Iris pigment epithelial cell (primary cell): Measurements from ENCODE around the gene ZNF592.
A peak's percentile ranks its signal among the peaks of the same experiment; 100 is the strongest.

Experiments used
- DNase-seq: peaks from one replicate; pipeline ENCODE4 v3.0.0-alpha.2; 2011; ENCODE audit warnings: low read depth

Gene ZNF592, protein sequence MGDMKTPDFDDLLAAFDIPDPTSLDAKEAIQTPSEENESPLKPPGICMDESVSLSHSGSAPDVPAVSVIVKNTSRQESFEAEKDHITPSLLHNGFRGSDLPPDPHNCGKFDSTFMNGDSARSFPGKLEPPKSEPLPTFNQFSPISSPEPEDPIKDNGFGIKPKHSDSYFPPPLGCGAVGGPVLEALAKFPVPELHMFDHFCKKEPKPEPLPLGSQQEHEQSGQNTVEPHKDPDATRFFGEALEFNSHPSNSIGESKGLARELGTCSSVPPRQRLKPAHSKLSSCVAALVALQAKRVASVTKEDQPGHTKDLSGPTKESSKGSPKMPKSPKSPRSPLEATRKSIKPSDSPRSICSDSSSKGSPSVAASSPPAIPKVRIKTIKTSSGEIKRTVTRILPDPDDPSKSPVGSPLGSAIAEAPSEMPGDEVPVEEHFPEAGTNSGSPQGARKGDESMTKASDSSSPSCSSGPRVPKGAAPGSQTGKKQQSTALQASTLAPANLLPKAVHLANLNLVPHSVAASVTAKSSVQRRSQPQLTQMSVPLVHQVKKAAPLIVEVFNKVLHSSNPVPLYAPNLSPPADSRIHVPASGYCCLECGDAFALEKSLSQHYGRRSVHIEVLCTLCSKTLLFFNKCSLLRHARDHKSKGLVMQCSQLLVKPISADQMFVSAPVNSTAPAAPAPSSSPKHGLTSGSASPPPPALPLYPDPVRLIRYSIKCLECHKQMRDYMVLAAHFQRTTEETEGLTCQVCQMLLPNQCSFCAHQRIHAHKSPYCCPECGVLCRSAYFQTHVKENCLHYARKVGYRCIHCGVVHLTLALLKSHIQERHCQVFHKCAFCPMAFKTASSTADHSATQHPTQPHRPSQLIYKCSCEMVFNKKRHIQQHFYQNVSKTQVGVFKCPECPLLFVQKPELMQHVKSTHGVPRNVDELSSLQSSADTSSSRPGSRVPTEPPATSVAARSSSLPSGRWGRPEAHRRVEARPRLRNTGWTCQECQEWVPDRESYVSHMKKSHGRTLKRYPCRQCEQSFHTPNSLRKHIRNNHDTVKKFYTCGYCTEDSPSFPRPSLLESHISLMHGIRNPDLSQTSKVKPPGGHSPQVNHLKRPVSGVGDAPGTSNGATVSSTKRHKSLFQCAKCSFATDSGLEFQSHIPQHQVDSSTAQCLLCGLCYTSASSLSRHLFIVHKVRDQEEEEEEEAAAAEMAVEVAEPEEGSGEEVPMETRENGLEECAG (N-terminal part only)

GRCh38 chr15:84748274-84749110, at the start of gene ZNF592:
ZNF592 (plus strand) TSS chr15:84748592; CDS start chr15:84782676, 34,084 bp downstream.
- DNase-seq: peak; percentile 73

DNA sequence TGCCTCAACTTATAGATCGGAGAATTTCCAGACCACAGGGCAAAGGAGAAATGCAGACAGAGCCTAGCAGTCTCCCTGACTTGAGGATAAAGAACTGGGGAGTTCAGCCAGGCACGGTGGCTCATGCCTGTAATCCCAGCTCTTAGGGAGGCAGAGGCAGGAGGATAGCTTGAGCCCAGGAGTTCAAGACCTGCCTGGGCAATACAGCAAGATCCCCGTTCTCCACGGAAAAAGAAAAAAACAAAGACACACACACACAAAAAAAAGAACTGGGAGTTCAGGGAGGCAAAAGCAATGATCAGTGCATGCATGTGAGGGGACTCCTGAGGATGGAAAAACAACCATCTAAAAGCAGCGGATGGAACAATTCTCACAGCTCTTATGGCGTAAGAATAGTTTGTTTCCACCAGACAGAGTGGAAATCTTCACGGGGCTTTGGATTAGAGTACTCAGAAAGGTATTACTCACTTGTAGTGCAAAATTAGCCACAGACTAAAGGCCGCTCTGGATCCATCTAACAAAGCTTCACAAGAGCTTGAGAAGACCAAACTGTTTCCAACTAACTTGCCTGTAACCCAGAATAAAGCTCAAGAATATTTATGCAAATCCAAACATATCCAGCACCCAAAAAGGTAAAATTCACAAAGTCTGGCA, 48.7 kb upstream of the ZNF592 start:
- DNase-seq: no peak

- DNase-seq: peak; percentile 56
These were observed 45.4 kb upstream of the ZNF592 start for GRCh38 chr15:84702961-84703482.

DNA sequence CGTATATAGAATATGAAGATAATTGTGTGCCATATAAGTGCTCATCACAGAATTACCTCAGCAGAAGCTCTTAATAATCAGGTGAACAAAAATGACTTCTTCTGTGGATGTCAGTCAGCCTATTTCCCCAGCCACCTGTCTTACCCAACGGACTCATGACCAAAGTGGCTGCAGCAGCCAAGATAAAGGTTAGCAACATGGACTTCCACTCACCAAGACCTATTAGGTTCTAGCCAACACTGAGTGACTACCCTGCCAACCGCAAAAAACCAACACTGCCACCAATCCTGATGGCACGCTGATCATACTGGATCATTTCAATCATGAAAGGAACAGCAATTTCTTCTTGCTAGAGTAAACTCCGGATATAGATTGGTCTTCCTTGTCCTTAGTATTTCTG, 44.6 kb upstream of the ZNF592 start:
- DNase-seq: no peak

GRCh38 chr15:84714372-84714771, 34.0 kb upstream of the ZNF592 start:
- DNase-seq: no peak

GRCh38 chr15:84714821-84715220, 33.6 kb upstream of the ZNF592 start:
- DNase-seq: no peak

DNA sequence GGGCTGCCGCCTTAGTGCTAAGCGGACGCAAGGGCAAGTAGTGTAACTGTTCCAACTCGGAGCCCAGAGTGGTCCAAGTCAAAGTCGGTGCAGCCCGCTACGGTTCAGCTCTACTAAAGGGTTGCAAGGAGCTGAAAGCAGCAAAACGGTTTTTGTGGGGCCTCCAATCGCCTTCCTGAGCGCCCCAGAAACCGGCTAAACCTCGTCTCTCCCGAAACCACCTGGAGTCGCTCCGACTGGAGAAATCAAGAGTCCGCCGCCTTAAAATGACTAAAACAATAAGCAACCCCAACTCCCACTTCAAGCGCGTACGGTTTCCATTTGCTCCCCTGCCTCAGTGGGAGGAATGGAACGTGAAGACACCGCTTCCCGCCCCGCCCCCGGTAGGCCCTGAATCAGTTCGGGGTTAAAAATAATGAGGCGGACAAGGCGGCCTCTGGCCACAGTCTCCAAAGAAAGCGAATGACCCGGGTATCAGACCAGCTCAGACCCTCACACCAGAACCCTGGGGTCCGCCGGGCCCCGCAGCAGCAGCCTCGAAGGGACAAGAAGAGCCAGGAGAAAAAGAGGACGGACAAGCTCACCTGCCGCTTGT, 32.9 kb upstream of the ZNF592 start:
- DNase-seq: peak; percentile 49

- peak; percentile 94 for DNase-seq
These were observed 32.2 kb upstream of the ZNF592 start, which contains the start of gene SEC11A for GRCh38 chr15:84716036-84716732. SEC11A (minus strand) TSS chr15:84716139; CDS start chr15:84716075, 64 bp downstream.

DNA sequence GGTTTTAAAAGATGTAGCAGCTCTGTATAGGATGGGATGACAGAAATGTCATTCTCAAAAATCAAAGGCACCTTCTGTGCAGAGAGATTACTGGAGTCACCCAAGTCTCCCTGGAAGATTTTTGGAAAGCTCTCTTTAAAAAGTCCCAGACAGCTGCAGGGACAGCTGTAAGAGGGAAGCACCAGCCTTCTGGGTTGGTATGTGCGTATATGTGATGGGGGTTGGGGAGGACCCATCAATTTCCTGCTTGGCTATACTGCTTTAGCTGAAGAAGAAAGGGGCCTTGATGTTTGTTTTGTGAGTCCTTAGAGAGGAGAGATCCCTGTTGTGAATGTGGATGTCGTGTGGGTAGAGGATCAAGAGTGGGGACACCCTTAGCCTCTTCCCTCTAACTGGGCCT, 27.0 kb upstream of the ZNF592 start:
- no peak for DNase-seq

GRCh38 chr15:84722628-84723027, 25.8 kb upstream of the ZNF592 start:
- DNase-seq: no peak

DNA sequence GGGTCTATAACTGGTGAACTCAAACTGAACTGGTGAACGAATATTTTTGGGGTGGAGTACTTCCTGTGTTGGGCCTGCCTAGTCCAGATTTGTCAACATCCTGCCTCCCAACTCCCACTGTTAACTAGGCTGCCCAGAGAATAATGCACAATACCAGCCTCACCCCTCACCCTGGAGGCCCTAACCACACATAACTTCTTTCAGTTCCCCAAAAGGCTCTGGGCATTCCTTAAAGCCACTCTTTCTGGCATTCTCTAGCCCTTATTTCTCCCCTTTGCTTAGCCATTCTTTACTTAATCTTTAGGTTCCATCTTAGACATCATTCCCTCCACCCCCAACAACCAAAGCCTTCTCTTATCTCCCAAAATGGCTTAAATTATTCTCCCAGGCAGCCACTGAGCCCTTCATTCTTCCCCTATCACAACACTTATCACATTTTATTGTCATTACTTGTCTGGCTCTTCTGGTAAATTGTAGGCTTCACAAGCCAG, 23.3 kb upstream of the ZNF592 start:
- DNase-seq: peak; percentile 45

- peak; percentile 71 for DNase-seq
These were observed 21.0 kb upstream of the ZNF592 start for GRCh38 chr15:84727429-84727828.

DNA sequence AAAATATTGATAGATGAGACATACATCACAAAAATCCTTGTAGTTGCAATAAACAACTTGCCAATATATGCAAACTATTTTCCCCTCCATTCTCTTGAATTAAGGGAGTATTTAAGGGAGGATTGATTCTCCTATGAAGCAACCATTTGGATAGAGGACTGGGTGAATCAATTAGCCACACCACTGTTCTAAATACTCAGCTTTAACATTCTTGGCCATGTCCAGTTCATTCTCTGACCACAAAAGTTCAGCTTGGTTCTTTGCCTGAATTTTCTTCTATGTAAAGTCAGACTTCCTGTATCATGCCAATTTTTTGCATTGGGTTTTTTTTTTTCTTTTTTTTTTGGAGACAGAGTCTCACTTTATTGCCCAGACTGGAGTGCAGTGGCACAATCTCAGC, 16.6 kb upstream of the ZNF592 start:
- DNase-seq: peak; percentile 86

- DNase-seq: peak; percentile 71
These were observed 13.5 kb upstream of the ZNF592 start for GRCh38 chr15:84734794-84735479.

DNA sequence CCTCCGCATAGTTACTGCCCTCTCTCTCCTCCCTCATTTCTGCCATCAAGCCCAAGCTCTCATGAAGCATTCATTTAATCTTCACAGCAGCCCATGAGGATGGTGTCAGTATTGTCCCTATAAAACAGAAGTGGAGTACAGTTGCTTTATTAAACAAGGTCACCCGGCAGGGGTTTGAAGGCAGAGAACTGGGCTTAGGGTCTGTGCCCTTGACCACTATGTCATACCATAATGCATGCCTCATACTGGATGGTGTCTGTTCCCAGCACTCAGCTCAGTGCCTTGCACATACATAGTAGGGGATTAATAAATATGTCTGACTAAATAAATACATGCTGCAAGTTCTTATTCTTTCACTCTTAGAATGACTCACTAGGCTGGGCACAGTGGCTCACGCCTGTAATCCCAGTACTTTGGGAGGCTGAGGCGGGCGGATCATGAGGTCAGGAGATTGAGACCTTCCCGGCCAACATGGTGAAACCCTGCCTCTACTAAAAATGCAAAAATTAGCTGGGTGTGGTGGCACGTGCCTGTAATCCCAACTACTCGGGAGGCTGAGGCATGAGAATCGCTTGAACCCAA, 12.8 kb upstream of the ZNF592 start:
- DNase-seq: peak; percentile 82

GRCh38 chr15:84736375-84736774, 12.0 kb upstream of the ZNF592 start:
- DNase-seq: no peak

- no peak for DNase-seq
These were observed 11.4 kb upstream of the ZNF592 start for GRCh38 chr15:84737005-84737404.

DNA sequence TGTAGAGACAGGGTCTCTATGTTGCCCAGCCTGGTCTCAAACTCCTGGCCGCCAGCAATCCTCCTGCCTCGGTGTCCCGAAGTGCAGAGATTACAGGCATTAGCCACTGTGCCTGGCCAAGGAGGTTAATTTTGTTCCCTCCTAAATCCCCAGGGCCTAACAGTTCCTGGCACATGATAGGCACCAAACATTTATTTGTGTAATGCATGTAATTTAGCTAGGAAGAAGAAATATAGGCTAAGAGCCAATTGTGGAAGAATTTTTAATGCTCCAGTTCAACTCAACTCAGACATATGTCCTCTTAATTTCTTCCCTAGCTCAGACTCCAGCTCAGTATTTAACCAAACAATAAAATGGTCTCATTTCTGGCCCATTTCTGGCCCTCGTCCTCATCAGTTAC, 7.7 kb upstream of the ZNF592 start:
- DNase-seq: no peak
